Stimulated activated memory B cell treated with anti-CD40 and anti-IgM and Interleukin-4, amounts not matched to agents 10 μg/mL and 1 μg/mL and 100 μg/mL, for 72 hours (primary cell): ENCODE results near the gene TBCD.

ENCODE experiments used
- ATAC-seq: fragments of 150-1000 bp; cut with Tn5 transposase; 2 replicates; pipeline ENCODE4 v1.10.0; 2021
- H3K27ac Mint-ChIP-seq: one replicate; pipeline ENCODE4 v1.8.0; 2022; ENCODE audit warnings: mild to moderate bottlenecking, mixed read lengths
- H3K27me3 Mint-ChIP-seq: one replicate; pipeline ENCODE4 v1.8.0; 2022; ENCODE audit warnings: mixed read lengths
- H3K36me3 Mint-ChIP-seq: one replicate; pipeline ENCODE4 v1.8.0; 2022; ENCODE audit warnings: mixed read lengths
- H3K4me1 Mint-ChIP-seq: one replicate; pipeline ENCODE4 v1.8.0; 2022; ENCODE audit warnings: mixed read lengths
- H3K4me3 Mint-ChIP-seq: one replicate; pipeline ENCODE4 v1.8.0; 2022; ENCODE audit warnings: mild to moderate bottlenecking, moderate library complexity, mixed read lengths
- H3K9me3 Mint-ChIP-seq: one replicate; pipeline ENCODE4 v1.8.0; 2022; ENCODE audit warnings: mixed read lengths

TBCD gene

DNA sequence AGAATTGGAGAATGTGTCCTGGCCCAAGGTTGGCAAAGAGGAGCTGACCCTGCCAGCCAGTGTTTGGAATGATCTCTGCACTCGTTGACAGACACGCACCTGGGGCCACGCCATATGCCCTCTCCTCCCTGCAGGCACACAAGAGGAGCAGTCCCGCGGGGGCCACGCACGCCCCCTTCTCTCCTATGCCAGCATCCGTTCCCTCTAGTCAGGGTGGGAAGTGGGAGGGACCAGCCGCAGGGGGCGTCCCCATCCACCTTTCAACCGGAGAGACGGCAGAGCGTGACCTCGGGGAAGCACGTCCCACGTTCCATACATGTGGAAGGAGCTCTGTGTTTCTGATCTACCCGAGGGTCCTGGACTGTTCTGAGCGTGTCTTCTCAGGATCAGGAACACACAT is 174.9 kb downstream of the TBCD start:
- H3K36me3 Mint-ChIP-seq = peaks cover 60% of the 10 kb centered on the region
- no peak overlapping the region for H3K27ac Mint-ChIP-seq
- no peaks in the 10 kb centered on the region for H3K4me1 Mint-ChIP-seq
- ATAC-seq = peak; percentile 25
- H3K4me3 Mint-ChIP-seq = no peak overlapping the region
- no peaks in the 10 kb centered on the region for H3K9me3 Mint-ChIP-seq
- H3K27me3 Mint-ChIP-seq = no peaks in the 10 kb centered on the region

DNA sequence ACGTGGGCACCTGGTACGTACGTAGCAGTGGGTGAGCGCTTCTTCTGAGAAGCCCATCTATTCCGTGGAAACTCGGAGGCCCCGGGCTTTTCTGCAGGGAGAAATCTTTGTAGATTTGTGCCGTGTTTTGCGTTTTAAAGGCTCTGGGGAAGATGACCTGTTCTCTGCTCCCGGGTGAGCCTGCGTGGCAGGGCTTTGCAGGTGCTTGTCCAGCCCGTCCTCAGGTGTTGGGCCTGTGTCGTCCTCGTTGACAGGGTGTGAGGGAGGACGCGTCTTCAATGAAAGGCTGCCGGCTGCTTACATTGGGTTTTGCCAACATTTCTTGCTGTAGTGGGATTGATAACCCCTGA is 175.4 kb downstream of the TBCD start:
- Mint-ChIP-seq H3K4me3 (no peak overlapping the region), H3K9me3 (no peaks in the 10 kb centered on the region), H3K36me3 (peaks cover 62% of the 10 kb centered on the region), H3K4me1 (no peaks in the 10 kb centered on the region), H3K27me3 (no peaks in the 10 kb centered on the region), H3K27ac (no peak overlapping the region)
- ATAC-seq = no peak

DNA sequence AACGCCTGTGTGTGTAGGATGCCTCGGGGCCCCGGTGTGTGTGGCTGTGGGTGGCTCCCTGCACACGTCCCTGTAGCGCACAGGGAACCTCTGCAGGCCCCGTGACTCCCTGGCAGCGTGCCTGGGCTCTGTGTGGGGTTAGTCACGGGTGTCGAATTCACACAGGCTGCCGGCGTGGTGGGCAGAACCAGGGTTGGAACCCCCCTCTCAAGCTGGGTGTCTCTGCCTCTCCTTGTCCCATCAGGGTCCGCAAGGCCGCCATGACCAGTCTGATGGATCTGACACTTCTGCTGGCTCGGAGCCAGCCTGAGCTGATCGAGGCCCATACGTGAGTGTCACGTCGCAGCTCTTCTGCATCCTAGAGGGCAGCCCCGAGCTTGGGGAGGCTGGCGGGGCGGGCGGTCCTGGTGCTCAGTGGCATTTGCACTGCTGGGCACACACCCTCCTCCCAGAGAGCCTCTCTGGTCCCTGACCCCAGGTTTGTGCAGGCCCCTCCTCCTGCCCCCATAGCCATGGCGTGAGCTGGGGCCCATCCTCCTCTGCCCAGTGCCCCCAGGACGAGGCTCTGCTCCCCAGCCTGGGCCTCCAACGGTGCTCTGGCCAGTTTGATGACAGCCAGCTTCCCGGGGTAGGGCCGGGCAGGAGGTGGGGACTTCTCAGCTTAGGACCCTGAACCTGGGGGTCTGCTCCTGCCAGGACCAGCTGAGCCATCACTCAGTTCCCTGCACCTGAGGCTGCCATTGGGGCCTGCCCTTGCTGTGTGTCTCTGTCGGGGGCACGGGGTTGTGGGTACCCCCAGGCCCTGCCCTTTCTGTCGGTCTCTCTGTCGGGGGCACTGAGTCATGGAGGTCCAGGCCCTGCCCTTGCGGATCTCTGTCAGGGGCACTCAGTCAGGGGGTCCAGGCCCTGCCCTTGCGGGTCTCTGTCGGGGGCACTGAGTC is 176.1 kb downstream of the TBCD start:
- H3K27ac Mint-ChIP-seq = no peak overlapping the region
- peaks cover 63% of the 10 kb centered on the region for H3K36me3 Mint-ChIP-seq
- no peaks in the 10 kb centered on the region for H3K4me1 Mint-ChIP-seq

DNA sequence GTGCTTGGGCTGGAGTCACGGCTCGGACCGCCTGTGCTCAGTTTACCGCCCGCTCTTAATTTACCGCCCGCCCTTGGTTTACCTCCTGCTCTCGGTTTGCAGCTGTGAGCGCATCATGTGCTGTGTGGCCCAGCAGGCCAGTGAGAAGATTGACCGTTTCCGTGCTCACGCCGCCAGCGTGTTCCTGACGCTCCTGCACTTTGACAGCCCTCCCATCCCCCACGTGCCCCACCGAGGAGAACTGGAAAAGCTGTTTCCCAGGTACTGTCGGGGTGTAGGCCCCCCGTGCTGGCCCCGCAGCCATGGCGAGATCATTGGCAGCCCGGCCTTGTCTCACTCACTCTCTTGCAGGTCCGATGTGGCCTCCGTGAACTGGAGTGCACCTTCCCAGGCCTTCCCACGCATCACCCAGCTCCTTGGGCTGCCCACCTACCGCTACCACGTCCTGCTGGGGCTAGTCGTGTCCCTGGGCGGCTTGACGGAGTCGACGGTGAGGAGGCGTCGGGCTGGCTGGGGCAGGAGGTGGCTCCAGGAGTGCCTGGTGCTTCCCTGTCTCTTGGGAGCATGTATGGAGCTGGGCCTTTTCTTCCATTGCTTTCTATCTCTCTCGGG is 177.3 kb downstream of the TBCD start:
- no peak for ATAC-seq
- Mint-ChIP-seq H3K4me1 (no peaks in the 10 kb centered on the region), H3K4me3 (no peak overlapping the region), H3K27ac (no peak overlapping the region), H3K27me3 (no peaks in the 10 kb centered on the region), H3K9me3 (no peaks in the 10 kb centered on the region), H3K36me3 (peaks cover 65% of the 10 kb centered on the region)

More for the DNA sequence above, 176.1 kb downstream of the TBCD start:
- no peak overlapping the region for H3K4me3 Mint-ChIP-seq
- no peak for ATAC-seq
- no peaks in the 10 kb centered on the region for H3K9me3 Mint-ChIP-seq
- no peaks in the 10 kb centered on the region for H3K27me3 Mint-ChIP-seq

DNA sequence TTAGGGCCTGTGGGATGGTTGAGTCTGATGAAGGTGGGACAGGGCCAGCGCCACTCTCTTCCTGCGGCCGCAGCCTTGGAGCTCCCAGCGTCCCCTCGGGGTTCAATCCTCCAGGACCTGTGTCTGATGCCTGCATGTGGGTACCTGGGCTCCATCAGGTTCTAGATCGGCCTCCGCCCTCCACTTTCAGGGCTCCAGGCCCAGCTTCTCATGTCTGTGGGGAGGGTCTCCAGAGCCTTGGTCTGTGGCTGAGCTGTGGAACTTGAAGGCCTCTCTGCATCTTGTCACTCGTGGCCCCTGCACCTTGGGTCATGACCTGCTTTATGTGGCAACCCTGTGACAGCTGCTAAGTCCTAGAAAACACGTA is 177.8 kb downstream of the TBCD start:
- no peaks in the 10 kb centered on the region for H3K27me3 Mint-ChIP-seq
- H3K4me3 Mint-ChIP-seq = no peak overlapping the region
- ATAC-seq = no peak
- H3K9me3 Mint-ChIP-seq = no peaks in the 10 kb centered on the region
- H3K36me3 Mint-ChIP-seq = peaks cover 65% of the 10 kb centered on the region
- no peak overlapping the region for H3K27ac Mint-ChIP-seq
- no peaks in the 10 kb centered on the region for H3K4me1 Mint-ChIP-seq

DNA sequence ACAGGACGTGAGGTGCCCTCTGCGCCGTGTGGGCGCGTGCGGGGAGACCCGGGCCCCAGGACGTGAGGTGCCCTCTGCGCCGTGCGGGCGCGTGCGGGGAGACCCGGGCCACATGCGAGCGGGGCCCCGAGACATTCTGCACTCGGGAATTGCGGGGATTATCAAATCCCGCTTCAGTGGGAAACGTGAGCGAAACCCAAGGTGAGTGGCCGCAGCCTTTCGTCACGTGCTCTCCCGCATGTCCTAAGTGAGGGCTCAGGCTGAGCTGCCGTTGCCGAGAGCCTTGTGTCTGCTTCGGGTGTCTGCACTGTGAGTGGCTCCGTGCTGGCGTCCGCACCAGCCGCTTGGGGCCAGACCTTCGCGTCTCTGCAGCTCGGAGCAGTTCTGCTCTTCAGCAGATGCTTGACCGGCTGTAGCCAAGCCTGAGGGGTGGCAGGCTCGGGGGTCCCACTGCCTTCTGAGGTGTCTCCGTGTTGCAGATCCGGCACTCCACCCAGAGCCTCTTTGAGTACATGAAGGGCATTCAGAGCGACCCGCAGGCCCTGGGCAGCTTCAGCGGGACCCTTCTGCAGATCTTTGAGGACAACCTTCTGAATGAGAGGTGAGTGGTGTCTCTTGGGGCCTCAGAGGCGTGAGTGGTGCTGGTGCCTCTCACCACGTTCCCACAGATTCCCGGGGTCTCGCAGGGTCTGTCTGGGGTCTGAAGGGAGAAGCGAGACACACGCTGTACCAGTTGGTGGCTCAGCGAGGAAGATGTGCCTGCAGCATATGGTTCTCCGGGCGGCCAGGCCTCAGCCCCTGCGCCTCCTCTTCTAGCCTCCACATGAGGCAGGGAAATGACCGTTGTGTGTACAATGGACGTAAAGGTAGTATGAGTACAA is 178.4 kb downstream of the TBCD start:
- H3K4me1 Mint-ChIP-seq = no peaks in the 10 kb centered on the region
- ATAC-seq = no peak
- no peaks in the 10 kb centered on the region for H3K27me3 Mint-ChIP-seq
- no peak overlapping the region for H3K4me3 Mint-ChIP-seq
- peaks cover 69% of the 10 kb centered on the region for H3K36me3 Mint-ChIP-seq
- no peaks in the 10 kb centered on the region for H3K9me3 Mint-ChIP-seq
- no peak overlapping the region for H3K27ac Mint-ChIP-seq

DNA sequence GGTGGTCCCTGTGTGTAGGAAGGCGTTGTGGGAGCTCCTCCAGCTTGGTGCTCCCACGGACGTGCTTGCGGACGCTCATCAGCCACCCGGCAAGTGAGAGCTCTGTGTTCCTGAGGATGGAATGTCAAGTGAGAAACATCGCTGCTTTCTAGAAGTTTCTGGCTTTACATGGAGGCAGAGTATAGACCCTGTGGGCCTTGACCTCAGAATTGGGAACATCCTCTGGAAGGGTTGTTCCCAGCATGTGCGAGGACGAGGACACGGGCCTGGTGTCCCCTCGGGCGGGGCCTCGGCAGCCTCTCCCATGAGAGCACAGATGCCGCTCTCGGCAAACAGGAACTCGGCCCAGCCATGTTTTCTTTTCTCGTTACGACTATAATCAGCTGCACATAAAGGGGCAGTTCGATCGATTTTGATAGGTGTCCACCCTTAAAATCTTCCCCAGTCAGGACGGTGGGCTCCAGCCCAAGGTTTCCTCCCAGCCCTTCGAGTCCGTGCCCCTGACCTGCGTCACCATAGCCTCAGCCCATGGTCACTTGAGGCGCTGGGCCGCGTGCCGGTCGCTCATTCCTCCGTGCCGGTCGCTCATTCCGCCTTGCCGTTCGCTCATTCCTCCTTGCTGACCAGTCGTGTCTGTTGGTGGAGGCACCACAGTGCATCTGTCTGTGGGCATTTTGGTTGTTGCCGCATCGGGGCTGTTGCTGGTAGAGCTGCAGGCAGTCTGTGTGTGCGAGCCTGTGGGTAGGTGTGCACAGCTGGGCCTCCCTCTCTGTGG is 179.2 kb downstream of the TBCD start:
- Mint-ChIP-seq H3K4me1 (no peaks in the 10 kb centered on the region), H3K27me3 (no peaks in the 10 kb centered on the region), H3K4me3 (no peak overlapping the region), H3K9me3 (no peaks in the 10 kb centered on the region), H3K36me3 (peaks cover 77% of the 10 kb centered on the region), H3K27ac (no peak overlapping the region)
- no peak for ATAC-seq

DNA sequence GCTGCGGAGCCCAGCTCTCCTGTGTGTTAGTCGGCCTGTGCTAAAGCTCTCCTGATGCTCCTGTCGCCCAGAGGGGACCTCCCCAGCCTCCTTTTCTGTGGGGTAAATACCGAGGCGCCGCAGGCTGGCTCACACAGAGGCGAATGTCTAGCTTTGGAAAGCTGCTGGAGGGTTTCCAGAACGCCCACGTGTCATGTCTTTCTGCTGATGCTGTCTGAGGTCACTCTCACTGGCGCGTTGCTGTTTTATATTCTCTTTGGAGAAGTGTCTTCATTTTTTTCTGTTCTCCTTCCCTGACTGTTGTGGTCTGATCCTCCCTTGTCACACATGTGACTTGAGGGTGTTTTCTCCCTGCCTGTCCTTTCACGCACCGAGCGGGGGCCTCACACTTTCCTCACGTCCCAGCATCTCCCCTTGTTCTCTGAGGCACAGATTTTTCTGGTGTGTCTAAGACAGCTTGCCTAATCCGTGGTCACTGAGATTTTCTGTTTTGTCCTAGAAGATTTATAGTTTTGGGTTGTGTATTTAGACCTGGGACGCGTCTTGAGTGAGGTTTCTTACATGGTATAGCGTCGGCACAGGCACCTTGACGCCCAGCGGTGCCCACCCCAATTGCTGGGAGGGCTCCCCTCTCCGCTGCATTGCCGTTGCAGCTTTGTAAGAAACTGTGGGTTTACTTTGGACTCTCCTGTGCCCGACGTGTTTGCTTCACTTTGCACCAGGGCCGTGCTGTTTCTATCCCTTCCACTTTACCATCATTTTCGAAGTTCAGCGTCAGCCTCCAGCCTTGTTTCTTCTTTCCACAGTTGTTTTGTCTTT is 180.0 kb downstream of the TBCD start:
- H3K27ac Mint-ChIP-seq = no peak overlapping the region
- peaks cover 77% of the 10 kb centered on the region for H3K36me3 Mint-ChIP-seq
- no peak overlapping the region for H3K4me3 Mint-ChIP-seq
- H3K9me3 Mint-ChIP-seq = no peaks in the 10 kb centered on the region
- no peaks in the 10 kb centered on the region for H3K27me3 Mint-ChIP-seq
- H3K4me1 Mint-ChIP-seq = no peaks in the 10 kb centered on the region
- no peak for ATAC-seq

DNA sequence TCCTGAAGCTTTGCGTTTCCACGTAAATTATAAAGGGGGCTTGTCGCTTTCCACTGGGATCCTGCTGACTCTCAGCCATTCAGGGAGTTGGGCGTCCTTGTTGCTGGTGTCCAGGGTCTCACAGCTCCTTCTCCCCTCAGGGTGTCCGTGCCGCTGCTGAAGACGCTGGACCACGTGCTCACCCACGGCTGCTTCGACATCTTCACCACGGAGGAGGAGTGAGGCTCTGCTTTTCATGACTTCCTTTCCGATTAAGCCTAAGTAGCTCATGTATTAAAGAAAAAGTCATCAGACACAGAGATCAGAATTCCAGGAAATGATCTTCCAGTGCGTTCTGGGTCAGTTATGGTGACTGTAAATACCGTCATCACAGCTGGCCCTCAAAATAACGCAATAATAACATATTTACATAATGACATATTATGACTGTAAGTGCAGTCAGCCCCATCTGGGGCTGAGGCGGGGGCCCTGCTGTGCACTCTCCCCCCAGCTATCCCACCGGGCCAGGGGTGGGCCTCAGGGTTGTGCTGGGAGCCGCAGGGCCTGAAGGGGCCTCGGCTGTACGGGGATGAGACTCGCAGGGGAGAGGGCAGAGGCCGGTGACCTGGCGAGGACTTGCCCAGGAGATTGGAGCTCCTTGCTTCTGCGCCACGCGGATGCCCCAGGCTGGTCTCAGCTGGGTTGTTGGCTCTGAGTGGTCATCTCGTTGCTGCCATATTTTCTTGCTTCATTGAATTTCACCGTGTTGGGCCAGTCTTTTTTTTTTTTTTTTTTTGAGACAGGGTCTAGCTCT is 180.8 kb downstream of the TBCD start:
- Mint-ChIP-seq H3K27me3 (no peaks in the 10 kb centered on the region), H3K27ac (no peak overlapping the region), H3K4me1 (no peaks in the 10 kb centered on the region), H3K4me3 (no peak overlapping the region), H3K9me3 (no peaks in the 10 kb centered on the region), H3K36me3 (peaks cover 79% of the 10 kb centered on the region)
- no peak for ATAC-seq

DNA sequence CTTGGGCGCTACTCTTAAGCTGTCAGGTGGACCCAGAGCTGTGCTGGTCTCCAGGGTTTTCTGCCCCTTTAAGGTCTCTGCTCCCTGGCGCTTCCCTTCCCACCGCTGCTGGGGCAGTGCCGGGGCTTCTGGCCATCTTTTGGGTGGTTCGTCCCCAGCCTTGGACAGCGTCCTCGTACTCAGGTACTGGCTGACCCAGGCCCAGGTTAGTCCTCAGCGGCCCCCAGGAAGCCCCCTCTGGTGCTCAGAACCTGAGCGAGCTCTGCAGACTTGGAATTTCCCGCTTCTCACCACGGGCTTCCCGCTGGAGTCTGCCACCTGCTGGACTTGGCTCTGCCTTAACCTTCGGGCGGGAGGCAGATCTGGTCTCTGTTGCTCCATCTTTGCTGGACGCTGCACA is 182.0 kb downstream of the TBCD start:
- Mint-ChIP-seq H3K27ac (no peak overlapping the region), H3K9me3 (no peaks in the 10 kb centered on the region), H3K4me1 (no peaks in the 10 kb centered on the region), H3K4me3 (no peak overlapping the region), H3K27me3 (no peaks in the 10 kb centered on the region), H3K36me3 (peaks cover 84% of the 10 kb centered on the region)
- ATAC-seq = no peak

DNA sequence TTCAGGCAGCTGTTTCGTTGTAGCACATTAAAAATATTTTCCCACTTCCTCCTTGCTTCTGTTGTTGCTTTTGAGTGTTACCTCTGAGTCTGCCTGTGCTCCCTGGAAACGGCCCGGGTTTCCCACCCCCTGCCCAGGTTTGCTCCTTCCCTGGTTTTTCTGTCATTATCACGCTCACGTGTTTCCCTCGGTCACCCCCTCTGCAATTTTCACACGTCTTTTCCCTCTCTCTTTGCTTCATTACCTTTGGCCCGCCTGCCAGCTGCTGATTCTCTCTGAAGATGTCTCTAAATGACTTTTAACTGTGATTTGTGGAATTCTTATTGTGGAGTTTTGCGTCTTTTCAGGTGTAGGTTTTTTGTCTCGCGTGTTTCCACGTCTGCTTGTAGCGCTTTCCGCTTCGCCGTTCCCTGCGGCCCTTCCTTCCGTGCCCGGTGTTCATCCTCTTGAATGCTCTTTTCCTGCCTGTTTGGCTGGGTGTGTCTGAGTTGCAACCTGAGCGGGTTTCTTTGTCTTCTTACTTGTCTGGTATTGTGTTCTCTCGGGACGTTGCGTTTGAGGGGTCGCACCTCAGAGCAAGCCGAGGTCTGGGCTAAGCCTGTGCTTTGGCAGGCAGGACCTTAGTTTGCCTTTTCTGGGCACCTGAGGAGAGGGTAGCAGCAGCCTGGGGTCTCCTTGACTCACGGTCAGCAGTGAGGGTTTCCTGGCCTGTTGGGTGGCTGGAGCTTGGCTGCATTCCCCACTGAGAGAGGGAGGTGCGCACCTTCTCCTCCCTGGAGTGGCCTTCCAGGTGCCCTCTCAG is 184.3 kb downstream of the TBCD start:
- no peak for ATAC-seq
- no peak overlapping the region for H3K4me3 Mint-ChIP-seq
- H3K27me3 Mint-ChIP-seq = no peaks in the 10 kb centered on the region
- no peaks in the 10 kb centered on the region for H3K4me1 Mint-ChIP-seq
- no peak overlapping the region for H3K27ac Mint-ChIP-seq
- H3K36me3 Mint-ChIP-seq = peaks cover 79% of the 10 kb centered on the region
- no peaks in the 10 kb centered on the region for H3K9me3 Mint-ChIP-seq

DNA sequence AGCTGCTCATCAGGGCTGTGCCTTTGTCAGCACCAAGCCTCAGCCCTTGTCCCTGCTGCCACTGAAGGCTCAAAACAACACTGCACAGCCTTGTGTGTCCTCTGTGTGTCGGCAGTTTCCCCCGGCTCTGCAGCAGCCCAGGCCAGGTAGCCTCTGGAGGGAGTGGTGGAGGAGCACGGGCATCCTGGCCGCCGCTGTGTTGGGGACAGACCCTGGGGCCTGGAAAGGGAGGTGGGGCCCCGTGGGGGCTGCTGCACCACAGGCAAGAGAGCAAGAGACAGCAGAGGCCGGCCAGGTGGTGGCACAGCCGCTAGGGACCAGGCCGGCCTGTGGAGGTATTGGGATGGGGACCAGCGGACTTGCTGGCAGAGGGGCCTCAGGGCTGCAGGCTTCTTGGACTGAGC is 184.9 kb downstream of the TBCD start:
- Mint-ChIP-seq H3K4me1 (no peaks in the 10 kb centered on the region), H3K27me3 (no peaks in the 10 kb centered on the region), H3K4me3 (no peak overlapping the region), H3K36me3 (peaks cover 78% of the 10 kb centered on the region), H3K27ac (no peak overlapping the region), H3K9me3 (no peaks in the 10 kb centered on the region)
- ATAC-seq = no peak
